ENCODE results near the gene GMDS.

GMDS gene

DNA sequence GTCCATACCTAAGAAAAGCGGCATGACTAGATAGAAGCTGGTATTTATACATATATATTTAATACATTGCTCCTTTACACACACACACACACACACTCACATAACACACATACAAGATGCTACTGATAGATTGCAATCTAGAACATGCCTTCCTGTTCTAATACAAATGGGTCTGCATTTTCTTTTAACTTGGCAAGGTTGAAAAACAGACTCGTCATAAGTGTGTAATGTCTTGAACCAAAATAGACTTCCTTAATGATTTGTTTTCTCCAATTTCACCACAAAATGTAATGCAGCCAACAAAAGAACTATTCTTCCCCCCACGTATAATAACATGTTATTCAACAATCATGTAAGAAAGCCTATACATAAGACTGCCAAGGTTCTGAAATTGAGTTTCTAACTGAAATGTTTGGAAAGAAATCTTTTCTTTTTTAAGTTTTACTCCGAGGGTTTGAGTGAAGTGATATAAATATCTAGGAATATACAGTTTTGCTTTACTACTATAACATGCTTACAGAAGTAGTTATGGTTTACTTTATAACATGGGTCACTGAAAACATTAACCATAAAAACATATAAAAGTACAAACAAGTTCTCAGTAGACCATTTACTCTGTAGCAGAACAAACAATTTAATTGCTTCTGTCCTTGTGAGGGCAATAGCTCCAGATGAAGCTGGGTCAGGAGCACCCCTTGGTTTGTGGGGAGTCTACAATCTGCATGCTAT lies 428.2 kb downstream of the GMDS start:
- no peak for DNase-seq

DNA sequence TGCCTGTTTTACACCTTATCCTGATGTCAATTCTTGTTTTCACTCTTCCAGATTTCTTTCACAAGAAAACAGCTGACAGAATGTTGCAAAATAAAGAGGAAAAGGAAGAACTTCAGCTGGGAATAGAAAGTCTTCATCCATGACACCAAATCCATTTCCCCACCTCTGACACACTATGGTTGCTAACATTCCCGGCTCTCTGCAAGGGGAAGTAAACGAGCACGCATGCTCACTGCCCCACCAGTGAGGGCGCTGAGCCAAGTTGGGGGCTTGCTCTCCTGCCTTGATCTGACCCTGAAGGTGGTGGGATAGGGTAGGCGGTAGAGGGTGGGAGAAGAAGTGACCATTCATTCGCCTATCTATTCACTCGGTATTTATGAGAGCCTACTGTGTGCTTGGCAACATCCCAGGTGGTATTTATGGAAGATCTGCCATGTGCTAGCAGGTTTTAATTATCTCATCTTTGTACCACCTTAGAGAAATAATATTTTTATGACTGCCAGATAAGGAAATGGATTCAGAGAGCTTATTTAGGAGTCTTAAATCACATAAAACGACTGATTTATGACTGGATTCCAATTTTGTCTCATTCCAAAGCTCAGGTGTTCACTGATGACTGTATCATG lies 429.5 kb downstream of the GMDS start:
- in situ Hi-C loops (cut with MboI; ENCODE audit: low pct_unique_long_range_greater_than_20kb, low sequenced_read_pairs), result no loop called here
- DNase-seq, result no peak

More for the DNA sequence above, 428.2 kb downstream of the GMDS start:
- in situ Hi-C loops (cut with MboI; ENCODE audit: low pct_unique_long_range_greater_than_20kb, low sequenced_read_pairs), result no loop called here

- in situ Hi-C loops (cut with MboI; ENCODE audit: low pct_unique_long_range_greater_than_20kb, low sequenced_read_pairs), result no loop called here
- DNase-seq, result no peak
Observed at GRCh38 chr6:1814279-1814678, 431.1 kb downstream of the GMDS start.

GRCh38 chr6:1812487-1812886 lies 432.9 kb downstream of the GMDS start:
- DNase-seq, result no peak
- in situ Hi-C loops (cut with MboI; ENCODE audit: low pct_unique_long_range_greater_than_20kb, low sequenced_read_pairs), result no loop called here

DNA sequence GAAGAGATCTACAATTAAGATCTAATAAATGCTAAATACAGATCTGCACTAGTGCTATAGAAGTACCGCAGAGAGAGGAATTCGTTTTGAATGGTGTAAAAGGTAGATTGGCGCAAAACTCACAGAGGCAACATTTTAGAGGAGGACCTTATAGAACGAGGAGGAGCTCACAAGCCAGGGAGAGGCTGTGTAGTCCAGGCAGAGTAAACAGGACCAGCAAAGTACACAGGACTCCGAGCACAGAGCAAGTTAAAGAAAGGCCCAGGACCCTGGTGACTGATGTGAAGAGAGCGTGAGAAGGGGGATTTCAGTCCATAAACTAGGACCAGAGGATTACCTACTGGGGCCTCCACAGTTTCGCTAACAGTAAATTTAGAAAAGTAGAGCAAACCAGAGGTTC lies 433.4 kb downstream of the GMDS start:
- in situ Hi-C loops (cut with MboI; ENCODE audit: low pct_unique_long_range_greater_than_20kb, low sequenced_read_pairs), result no loop called here
- DNase-seq, result no peak

GRCh38 chr6:1810880-1811279 lies 434.5 kb downstream of the GMDS start:
- in situ Hi-C loops (cut with MboI; ENCODE audit: low pct_unique_long_range_greater_than_20kb, low sequenced_read_pairs), result no loop called here
- DNase-seq, result no peak

DNA sequence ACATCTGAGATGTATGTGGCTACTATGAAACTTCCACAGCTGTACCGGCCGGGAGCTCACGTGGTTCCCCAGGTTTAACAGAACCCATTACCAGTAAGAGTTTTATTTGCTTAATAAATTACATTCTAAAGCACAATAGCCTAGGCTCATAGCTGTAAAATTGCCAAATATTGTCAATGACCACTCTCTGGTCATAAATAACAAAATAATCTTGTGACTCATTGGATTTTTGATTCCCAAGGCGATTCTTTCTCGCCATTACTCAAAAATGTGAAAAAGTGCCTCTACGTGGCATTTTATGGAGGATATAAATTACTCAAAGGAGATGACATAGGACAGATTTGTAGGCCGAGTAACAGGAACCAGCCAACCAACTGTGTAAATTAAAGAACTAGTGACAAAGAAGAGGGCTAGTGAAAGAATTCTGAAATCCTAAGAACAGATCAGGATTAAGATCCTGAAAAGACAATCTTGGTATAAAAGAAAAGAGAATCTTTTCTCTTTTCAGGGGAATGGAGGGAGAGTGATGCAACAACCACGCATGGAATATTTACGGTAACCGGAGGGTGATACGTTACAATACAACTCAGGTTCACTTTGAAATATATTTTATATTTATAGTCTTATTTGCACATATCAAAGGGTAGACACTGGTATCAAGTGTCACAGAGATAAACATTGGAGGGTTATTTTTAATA lies 436.0 kb downstream of the GMDS start:
- in situ Hi-C loops (cut with MboI; ENCODE audit: low pct_unique_long_range_greater_than_20kb, low sequenced_read_pairs), result no loop called here

GRCh38 chr6:1806935-1807334 lies 438.5 kb downstream of the GMDS start:
- in situ Hi-C loops (cut with MboI; ENCODE audit: low pct_unique_long_range_greater_than_20kb, low sequenced_read_pairs), result no loop called here
- no peak for DNase-seq

More for the DNA sequence above, 436.0 kb downstream of the GMDS start:
- no peak for DNase-seq

DNA sequence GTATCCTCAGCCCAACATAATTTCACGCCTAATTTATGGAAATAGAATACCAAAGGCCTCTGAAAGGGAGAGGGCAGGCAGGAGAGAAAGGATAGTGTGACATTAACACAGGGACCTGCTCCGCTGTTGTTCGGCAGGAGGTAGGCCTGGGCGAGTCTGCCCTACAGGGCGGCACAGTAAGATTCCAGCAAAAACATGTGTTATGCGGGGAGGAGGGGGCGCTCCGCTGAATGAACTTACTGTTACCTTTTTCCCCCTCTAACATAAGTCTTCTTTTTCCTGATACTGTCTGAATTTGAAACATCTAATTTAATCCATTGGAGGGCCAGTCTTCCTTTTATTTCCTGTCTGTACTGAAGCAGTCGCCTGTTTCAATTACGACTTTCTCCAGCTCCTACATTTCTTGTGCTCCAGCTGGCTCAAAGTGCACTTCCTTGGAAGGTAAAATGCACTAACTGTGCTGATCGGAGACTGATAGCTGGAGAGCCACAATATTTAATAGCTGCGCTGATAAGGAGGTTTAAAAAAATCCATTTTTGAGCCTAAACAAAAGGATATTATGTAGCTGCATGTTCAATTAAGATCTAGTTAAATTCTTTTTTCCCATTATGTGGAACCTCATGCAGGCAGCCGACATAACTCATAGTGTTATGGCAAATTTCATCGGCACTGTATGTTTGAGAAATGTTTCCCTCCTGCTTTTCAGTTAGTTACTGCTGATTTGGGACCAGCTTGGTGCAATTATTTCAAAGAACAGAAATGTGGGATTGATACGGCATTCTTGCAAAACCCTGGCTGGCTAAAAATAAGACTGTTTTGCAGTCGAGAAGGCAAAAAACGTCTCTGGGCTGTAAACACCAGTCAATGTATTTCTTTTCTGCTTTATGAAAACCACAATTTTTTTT lies 442.7 kb downstream of the GMDS start:
- in situ Hi-C loops (cut with MboI; ENCODE audit: low pct_unique_long_range_greater_than_20kb, low sequenced_read_pairs), result no loop called here
- no peak for DNase-seq

DNA sequence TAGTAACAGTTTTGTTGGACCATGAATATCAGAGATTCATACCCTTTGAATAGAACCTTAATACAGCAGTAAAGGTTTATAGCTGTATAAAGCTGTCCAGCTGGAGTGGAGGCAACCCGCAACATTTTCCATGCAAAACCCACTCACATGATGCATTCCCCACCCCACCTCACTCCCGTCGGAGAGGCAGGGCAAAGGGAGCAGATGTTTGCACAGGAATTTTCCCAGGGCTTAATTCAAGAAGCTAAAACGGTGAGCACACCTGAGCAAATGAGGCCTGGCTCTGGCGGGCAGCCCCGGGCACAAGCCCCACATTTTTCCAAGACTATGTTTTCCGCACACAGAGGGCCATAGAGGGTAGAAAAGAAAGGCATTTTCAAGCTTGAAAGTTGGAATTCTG lies 444.0 kb downstream of the GMDS start:
- in situ Hi-C loops (cut with MboI; ENCODE audit: low pct_unique_long_range_greater_than_20kb, low sequenced_read_pairs), result no loop called here
- DNase-seq, result no peak

DNA sequence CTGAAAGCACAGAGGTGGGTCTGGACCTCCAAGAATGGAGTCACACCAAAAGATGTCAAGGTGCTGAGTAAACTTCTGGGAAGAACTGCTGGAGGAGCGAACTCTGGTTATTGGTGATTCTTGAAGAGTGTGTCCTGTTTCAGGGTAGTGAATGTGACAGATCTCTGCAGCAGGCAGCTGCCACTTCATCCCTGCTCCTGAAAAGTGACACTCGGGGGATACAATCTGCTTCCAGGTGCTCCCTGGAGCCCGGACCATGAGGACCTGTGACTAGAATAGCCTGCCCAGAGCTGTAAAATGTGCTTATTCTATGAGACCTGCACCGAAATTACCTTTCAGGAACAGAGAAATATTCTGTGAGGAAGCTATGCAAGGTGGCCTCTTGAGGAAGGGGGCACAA lies 444.6 kb downstream of the GMDS start:
- DNase-seq, result no peak
- in situ Hi-C loops (cut with MboI; ENCODE audit: low pct_unique_long_range_greater_than_20kb, low sequenced_read_pairs), result no loop called here

DNA sequence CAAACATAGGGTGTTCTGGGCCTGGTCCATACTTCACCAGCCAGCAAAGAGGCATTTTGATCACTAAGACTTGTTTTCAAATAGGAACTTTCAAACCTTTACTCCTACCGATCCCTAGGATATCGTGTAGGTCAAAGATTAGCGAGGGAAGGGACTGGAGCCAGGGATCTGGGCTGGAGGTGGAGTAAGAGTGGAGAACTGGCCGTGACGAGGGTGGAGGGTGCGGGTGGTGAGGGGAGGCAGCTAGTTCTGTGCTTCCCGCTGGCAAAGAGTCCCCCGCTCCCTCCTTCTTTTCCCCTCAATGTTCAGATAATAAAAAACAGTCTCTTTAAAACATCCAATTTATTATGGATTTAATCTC lies 446.5 kb downstream of the GMDS start:
- no peak for DNase-seq
- in situ Hi-C loops (cut with MboI; ENCODE audit: low pct_unique_long_range_greater_than_20kb, low sequenced_read_pairs), result no loop called here

GRCh38 chr6:1798303-1798964 lies 447.0 kb downstream of the GMDS start:
- in situ Hi-C loops (cut with MboI; ENCODE audit: low pct_unique_long_range_greater_than_20kb, low sequenced_read_pairs), result no loop called here

DNA sequence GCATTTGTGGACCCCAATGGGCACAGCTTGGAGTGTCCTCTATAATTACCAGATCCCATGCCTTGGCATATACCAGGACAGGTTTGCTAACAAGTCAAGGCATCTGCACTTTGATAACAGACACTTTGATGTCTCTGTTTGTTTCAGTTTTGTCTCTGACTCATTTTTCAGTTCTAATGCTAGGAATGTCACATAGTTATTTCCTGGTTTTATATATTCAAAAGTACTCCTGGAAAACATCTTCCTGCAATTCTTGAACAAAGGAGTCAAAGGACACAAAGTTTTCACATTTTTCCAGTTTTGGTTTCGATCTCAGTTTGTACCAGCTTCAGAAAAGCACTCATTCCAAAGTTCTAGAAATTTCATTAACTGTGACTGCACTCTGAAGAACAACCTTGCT lies 447.6 kb downstream of the GMDS start:
- no peak for DNase-seq
- in situ Hi-C loops (cut with MboI; ENCODE audit: low pct_unique_long_range_greater_than_20kb, low sequenced_read_pairs), result no loop called here

More at GRCh38 chr6:1798303-1798964, 447.0 kb downstream of the GMDS start:
- DNase-seq, result no peak

DNA sequence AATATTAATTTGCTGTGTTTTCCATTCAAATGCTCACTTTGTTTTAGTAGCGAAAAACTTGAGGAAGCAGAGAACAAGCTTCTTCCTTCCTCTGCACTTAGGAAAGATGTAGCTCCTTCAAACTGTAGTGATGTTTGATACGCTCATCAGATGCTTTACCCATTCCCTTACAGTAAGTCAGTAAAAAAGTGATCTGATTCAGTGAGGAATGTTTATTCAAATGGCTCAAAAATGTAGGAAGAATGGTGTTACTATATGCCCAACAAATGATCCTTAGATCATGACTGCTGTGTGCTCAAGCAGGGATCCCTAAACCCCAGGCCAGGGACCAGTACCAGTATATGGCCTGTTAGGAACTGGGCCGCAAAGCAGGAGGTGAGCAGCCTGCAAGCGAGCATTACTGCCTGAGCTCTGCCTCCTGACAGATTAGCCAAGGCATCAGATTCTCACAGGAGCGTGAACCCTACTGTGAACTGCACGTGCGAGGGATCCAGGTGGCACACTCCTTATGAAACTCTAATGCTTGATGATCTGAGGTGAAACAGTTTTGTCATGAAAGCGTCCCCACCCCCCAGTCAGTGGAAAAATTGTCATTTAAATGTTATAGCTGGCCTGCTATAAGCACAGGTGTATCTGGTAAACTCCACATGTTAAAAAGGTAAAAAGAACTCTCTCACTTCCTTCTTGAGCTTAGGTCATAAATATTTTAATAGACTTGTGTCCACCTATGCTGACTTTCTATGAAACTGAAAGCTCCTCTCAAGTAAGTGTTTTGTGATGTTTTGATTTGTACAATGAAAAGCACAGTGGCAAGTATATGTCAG lies 448.5 kb downstream of the GMDS start:
- in situ Hi-C loops (cut with MboI; ENCODE audit: low pct_unique_long_range_greater_than_20kb, low sequenced_read_pairs), result no loop called here
- no peak for DNase-seq

DNA sequence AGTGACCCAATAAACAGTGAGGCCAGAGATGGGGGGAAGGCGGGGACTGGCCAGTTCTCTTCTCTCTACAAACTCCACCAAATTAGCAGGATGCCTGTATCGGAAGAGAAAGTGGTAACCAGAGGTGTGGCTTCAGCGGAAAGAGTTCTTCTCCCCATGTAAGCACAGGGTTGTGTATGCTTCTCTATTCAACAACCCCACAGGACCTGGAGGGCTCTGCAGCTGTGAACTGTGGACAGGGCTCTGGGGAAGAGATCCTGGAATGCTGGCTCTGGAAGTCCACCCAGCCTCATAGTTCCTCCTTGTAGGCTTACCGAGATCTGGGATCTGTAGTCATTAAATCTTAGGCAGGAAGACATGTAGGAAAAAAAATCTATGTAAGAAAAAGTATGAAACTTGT lies 449.5 kb downstream of the GMDS start:
- DNase-seq, result no peak
- in situ Hi-C loops (cut with MboI; ENCODE audit: low pct_unique_long_range_greater_than_20kb, low sequenced_read_pairs), result no loop called here

- DNase-seq, result peak; percentile 13
Observed at GRCh38 chr6:1792989-1793388, 452.4 kb downstream of the GMDS start.

GRCh38 chr6:1790684-1791083 lies 454.7 kb downstream of the GMDS start:
- DNase-seq, result no peak
- in situ Hi-C loops (cut with MboI; ENCODE audit: low pct_unique_long_range_greater_than_20kb, low sequenced_read_pairs), result no loop called here

More at GRCh38 chr6:1792989-1793388, 452.4 kb downstream of the GMDS start:
- in situ Hi-C loops (cut with MboI; ENCODE audit: low pct_unique_long_range_greater_than_20kb, low sequenced_read_pairs), result no loop called here
